GM19395 (cell line): ENCODE results near the gene MAN1A1.
A peak's percentile ranks its signal among the peaks of the same experiment; 100 is the strongest.
"Not testable (repeated sequence)": the region's sequence is repeated elsewhere in the genome, so short reads cannot be mapped to it uniquely, and the experiment has no call there.

Experiments used
- ATAC-seq: cut with Tn5 transposase; IDR thresholded peaks from one replicate; pipeline ENCODE4 v1.9.1; 2021; ENCODE audit warnings: mild to moderate bottlenecking, moderate library complexity; ENCODE audit not compliant: unreplicated experiment

The MAN1A1 gene

DNA sequence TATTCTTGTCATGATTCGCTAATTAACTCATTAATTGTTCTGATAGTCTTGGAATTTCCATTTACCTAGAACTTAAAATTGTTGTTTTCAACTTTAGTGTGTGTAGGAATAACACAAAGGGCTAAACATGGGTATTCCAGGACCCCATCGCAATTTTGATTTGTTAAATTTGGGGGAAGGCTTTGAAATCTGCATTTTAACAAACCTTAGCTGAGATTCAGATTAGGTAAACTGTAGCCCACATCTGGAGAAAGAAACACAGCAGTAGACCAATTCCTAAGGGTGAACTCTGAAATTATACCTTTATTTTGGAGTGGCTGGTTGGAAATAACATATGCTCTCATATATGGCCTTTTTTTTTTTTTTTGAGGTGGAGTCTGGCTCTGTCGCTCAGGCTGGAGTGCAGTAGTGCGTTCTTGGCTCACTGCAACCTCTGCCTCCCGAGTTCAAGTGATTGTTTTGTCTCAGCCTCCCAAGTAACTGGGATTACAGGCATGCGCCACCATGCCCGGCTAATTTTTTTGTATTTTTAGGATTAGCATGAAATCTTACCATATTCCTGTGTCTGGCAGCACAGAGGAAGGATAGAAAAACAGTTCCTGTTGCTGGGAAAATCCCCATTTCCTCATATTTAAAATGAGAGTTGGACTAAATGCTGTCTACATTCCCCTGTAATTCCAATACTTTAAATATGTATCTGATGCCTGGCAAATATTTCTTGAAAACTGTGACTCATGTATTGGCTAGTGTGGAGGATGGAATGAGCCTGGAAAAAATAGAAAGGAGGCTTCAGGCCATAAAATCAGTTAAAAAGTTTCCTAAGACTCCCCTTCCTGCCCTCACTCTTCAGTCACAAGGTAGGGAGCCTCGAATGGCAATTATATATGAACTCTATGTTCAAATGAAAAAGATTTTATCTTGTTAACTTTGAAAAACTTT is 174.4 kb downstream of the MAN1A1 start:
- ATAC-seq, result no peak

DNA sequence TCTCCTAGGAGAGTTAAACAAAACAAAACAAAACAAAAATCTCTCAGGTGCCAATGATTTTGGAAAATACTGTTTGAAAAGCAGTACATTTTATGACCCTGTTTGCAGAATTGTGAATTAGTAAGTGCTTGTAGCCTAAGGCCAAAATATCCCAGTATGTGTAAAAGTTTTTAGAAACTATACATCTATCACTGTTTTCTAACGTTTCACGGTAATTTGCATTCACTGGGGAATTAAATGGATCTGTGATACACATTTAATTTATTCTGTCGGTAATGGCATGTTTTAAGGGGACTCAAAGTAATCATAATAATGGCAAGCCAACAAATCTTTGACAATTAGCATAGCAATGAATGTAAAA is 175.5 kb downstream of the MAN1A1 start:
- no peak for ATAC-seq

DNA sequence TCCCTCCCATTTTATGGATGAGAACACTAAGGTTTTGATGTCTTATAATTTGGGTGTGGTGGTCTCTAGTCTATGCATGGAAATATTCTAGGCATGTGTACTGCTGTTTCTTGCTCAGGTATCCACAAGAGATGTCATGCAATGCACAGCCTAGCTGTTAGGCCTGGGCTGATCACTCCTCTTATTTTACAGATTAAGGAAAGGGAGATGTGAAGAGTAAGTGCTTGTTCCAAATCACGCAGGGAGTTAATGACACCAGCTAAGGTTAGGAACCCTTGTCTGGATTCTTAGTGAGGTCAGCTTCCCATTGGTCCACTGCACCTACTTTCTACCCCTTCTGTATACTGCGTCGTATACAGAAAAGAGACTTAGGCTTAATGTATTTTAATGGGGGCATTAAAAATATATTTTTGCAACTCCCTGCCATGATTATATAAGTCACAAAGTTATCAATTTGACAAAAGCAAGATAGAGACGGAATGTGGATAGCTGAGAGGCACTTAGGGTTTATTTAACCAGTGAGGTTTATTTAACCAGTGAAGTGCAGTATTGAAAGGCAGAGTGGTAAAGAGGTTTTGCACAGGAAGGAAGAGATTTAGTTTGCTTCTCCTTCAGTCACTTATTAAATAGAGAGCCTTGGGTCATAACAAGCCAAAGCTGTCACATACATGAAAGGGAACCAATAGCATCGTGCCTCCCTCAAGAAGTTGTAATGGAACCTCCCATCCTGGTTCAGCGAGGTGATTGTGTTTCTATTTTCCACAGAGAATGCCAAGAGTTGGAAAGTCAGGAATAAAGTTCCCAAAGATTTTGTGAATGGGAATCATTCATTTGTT is 176.1 kb downstream of the MAN1A1 start:
- no peak for ATAC-seq

DNA sequence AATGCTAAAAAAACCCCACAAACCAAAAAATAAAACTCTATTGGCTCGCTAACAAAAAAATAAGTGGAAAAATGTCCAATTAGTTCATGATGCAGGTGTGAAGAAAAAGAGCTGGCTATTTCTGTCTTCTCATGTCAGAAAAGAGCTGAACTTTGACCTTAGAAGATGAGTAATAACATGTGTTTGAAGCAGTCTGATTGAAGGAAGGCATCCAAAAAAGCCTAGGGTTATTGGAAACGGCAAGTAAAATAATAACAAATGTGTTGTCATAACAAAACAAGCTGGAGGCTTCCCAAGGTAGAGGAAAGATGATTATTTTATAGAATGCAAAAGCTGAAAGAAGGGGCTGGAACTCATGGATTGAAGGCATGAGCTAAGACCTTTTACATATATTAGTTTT is 176.7 kb downstream of the MAN1A1 start:
- ATAC-seq, result no peak

DNA sequence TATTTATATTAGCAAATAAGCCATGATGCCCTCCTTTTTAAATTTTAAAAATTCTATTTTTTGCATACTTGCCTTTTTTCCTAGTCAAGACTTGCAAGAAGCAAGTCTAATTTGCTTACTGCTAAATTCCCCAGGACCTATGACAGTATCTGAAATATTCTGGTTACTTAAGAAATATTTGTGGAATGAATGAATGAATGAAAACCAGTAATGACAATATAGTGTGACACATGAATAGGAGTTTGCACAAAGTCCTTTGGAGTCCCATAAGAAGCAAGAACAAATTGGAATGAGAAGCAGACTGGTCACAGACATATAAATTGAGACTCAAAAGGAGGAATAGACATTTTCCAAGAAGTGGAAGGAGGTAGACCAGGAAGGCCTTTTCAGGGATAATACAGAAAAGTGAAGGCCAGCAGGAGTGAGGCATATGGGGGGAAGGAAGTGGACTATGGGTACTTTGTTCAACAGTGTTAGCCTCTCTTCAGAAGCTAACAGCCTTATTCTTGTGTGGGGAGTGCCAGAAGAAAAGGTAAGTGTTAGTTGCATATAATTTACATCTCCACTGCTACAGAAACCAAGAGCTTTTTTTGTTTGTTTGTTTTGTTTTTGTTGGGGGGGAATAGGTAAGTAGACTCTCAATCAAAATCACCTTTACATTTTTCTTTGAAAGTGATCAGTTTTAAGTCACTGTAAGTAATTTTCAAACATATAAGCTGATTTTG is 177.5 kb downstream of the MAN1A1 start:
- ATAC-seq, result no peak

DNA sequence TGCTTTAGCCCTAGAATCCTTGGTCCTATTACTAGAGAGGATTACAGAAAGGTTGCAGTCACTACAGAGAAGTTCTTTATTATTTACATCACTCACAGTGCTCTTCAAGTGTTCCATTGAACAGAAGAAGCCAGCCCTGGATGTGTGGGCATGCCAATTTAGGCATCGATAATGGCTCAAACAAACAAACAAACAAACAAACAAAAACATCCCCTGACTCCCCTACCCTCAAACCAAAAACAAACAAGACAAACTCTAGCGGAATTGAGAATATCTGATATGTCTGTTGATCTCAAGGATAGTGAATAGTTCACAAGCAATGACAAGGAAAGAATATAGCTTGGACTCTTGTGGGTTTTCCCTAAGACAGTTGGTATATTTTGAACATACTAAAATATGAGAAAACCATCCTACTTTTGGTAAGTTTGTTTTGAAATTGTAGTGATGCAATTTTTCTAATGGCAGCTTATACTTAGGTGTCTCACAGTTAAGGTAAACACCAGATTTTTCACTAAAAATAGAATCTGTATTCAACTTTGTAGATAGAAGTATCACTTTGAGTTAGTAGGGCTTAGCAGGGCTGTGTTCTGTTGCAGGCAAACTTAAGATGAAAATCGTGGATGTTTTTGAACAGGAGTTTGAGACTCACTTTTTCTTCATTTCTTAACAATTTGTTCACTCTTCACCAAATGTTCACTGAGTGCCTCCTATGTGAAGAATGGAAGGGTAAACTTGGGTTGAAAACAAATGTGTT is 178.3 kb downstream of the MAN1A1 start:
- ATAC-seq, result no peak

DNA sequence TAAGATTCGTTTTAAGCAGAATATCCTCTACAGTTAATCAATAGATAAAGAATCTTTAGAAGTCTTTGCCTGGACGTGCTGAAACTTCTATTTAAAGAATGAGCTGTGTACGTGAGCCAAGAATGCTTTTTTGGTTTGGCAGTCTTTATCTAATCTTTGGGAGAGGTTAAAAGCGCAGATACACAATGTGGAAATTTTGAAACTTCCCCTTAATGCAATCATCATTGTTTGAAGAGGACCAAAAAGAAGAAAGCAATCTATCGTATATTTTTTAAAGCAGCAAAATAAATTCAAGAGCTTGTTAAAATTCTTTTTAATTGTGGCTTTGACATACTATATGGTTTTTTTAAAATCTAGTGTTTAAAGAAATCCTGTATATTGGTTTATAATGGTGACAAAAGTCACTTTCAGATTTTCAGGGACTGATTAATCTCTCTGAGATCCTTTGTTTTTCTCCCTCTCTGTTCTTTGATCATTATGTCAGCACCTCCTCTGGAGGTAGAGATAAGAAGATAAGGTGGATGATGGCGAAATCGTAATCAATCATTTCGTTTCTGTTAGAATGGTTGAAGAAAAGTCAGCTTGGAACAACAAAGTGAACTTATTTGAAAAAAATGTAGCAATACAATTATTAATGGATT is 179.0 kb downstream of the MAN1A1 start:
- no peak for ATAC-seq

DNA sequence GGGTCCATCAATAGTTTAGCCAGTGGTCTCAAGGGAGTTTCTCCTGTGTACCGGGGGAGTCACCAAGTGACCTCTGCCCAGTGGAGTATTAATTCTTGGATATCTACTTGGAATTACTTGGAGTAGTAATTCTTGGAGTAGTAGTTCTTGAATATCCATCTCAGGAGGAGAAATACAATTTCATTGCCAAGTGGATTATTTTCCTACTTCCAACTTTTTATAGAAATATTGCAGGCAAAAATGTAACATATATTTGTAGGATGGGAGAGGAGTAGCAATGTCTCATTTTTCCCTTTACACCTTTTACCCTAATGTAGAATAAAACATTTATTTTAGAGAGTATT is 179.5 kb downstream of the MAN1A1 start:
- ATAC-seq, result no peak

DNA sequence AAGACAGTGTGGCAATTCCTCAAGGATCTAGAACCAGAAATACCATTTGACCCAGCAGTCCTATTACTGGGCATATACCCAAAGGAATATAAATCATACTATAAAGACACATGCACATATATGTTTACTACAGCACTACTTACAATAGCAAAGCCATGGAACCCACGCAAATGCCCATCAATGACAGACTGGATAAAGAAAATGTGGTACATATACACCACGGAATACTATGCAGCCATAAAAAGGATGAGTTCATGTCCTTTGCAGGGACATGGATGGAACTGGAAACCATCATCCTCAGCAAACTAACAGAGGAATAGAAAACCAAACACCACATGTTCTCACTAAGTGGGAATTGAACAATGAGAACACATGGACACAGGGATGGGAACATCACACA is 180.2 kb downstream of the MAN1A1 start:
- not testable (repeated sequence) for ATAC-seq

DNA sequence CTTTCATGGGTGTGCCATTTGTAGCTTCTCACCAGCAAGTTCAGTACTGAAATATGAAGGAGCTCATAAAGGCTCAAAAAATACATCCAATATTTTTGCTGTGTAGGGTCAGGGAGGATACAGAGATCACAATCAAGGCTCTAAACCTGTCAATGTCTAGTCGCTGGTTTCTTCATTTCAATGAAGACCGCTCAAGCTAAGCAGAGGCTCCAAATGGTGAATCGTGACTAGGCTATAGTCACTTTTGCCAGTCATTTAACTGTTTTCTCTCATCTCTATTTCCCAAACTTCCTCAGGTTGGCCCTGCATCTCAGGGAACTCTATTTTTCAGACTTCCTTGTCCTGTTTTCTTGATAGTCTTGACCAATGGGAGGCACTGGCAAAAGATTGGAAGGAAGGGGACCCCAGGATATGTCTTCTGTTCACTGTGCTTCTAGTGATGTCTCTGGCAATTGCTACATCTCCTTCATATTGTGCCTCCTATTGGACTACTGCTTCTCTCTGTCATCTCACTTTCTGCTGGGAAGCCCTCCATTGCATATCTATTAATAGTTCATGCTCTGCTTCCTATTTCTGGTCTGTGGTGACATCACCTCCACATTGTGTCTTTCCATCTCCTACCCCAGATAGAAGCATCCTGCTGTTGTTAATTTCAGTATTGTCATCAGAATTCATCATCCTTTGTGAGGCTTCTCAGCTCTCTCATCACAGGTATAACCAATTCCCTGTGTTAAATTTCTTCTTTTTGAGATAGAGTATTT is 183.4 kb downstream of the MAN1A1 start:
- no peak for ATAC-seq

DNA sequence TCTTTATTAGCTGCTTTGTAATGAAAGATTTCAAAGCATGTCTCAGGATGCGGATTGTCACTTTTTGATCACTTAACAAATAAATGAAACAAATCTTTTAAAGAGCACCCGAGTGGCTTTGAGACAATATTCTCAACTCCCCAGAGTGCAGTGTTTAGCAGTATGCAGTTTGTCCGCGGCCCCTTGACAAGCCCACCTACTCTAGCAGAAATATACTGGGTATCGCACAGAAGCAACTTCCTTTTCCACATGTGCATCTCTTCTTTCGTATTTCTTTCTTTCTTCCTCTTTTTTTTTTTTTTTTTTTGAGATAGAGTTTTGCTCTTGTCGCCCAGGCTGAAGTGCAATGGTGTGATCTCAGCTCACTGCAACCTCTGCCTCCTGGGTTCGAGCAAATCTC is 186.6 kb downstream of the MAN1A1 start:
- ATAC-seq, result no peak

DNA sequence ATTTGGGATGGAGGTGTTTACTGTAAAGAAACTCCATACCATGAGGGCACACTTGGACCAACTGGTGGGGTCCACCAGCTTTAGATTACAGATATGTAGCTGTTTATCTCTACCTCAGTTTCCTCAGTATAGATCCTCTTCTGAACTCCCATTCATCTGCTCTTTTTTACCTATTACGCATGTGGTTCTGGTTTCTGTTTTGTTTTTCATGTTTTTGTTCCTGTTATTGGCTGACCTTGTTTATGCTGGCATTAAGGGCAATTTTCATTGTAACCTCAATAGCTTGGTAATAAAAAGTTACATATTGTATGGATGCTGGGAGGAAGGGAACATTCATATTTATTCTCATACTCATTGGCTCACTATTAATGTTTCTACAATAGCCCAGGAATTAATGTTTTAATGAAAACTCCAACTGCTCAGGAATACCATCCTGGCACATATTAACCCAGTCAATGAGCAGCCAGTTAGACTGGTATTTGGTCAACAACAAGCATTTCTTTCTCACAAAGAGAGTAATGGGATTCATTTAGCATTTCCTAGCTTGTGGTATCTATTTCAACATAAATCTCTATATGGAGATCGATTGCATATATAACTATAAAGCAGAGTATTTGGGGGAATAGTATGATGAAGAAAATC is 187.3 kb downstream of the MAN1A1 start:
- ATAC-seq, result peak; percentile 70

DNA sequence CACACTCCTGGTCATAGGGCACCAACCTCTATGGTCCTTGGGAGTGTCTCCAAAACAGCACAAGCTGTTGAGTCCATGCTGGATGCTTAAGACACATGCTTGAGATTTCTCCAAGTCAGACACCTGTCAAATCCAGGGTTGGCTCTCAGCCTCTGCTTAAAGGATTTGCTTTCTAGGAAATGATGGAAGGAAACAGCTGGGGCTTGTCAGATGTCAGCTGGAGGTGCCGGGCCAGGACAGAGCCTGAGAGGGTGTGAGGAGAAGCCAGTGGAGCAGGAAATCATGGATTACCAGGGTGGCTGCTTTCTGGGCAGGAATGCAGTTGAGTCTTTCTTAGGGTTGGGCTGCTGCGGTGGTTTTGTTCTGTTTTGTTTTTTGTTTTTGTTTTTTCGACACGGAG is 188.1 kb downstream of the MAN1A1 start:
- ATAC-seq, result no peak

DNA sequence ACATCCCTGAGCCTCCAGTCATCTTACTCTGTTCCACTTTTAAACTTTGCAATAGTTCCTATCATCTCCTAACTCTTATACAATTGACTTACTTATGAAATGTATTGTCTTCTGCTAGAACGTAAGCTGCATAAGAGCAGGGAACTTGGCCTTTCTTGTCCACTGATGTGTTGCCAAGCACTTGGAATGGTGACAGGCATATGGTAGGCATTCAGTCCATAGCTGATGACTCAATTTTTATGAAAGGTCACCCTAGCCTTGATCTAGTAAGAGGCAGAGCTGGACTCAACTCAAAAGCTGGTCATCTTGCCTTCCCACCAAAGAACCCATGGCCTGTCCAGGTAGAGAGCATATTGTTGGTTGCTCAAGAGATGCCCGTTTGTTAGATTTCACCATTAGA is 188.7 kb downstream of the MAN1A1 start:
- ATAC-seq, result no peak

DNA sequence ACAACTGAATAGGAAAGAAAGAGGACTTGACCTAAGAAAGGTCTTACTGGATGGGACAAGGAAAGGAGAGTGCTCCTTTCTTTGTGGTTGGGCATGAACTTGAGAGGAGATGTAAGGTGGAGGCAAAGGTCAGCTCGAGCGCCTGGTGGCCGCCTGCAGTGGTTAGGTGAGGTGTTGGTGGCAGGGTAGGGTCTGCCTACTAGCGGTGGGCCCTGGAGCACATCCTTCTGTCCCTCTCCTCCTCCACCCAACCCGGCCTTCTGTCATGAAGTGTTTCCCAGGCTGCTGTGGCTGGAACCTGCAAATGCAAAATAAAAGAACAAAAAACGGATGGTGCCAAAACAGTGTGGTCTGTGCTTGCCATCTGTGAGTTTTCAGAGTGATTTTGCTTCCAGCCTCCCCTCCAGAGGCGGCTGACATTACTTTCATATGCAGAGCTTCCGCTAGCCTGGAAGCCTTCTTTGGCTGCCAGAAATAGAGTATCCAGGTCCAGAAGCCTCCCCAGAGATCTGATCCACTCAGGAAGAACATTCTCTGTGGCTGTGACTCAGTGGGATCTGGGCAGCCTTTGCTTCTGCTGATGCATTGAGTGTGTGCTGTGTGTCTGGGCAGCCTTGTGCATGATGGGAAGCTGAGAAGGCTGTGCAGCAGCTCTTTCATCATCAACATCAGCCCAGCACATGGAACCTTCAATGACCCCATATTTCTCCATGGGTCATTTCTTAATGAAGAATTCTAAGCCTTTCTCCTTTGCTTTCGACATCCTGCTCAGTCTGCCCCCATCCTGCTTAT is 191.3 kb downstream of the MAN1A1 start:
- no peak for ATAC-seq

DNA sequence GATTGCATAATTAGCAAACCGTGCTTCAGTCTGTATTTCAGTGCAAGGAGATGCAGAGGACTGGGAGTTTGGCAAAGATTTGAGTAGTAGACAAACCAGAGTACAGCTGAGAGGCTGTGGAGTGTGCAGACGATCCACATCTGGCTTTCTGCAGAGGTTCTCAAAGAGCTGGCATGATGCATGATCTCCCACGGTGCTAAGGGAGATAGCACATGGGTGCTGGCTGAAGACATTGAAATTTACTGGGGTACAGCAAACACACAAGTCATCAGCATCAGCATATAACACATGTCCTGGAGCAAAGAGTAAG is 192.1 kb downstream of the MAN1A1 start:
- no peak for ATAC-seq

DNA sequence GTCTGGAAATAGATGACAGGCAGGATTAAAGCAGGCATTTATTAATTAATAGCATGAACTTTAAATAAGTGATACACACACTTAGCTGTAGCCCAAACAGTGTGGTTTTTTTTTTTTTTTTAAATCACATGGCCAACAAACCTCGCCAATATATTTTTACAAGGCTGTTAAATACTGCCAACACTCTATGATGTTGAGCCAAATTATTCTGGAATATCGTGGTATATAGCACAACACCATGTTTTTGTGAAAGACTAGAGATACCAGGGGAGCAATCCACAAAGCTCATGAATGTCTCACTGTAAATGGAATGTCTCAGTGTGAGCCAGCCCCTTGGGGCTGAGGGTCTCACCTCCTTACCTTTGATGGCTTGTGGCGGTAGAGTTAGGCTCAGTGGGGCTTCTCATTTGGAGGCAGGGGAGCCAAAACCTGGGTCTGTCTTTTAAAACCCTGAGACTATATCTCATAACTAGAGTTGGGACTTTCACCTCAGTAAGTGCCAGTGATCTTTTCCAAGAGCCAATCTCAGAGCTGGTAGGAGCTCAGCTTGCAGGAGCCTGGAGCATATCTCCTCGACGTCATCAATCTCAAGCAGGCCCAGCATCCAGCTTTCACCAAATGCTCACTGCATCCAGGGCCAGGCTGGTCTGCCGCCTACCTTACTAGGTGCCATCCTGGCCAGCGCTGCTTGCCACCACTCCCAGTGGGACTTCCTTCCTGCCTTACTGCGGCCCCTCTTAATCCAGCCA is 192.6 kb downstream of the MAN1A1 start:
- ATAC-seq, result no peak

DNA sequence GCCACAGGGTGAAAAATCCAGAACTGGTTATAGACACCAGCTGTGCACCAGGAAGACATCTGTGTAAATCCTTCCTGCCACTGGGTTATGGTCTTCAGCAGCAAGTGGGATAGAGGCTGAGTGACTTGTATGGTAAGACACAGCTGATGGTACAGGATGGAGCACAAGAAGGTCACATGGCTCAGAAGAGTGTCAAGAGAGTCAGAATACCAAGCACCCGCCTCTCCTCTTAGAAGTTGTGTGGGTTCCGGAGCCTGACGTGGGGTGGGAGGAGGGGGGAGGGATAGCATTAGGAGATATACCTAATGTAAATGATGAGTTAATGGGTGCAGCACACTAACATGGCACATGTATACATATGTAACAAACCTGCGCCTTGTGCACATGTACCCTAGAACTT is 193.5 kb downstream of the MAN1A1 start:
- ATAC-seq, result not testable (repeated sequence)
